NT2/D1 (cell line): ENCODE data around the gene AVPR1B.

Source experiments
- DNase-seq: peaks from one replicate; pipeline ENCODE4 v3.0.0-alpha.2; 2011; ENCODE audit warnings: low read depth, low spot score
- H3K27me3 ChIP-seq: 2 replicates; pipeline ENCODE4 v1.6.0; 2011; ENCODE audit warnings: mild to moderate bottlenecking; ENCODE audit not compliant: insufficient read length, insufficient read depth
- H3K36me3 ChIP-seq: 2 replicates; pipeline ENCODE4 v1.6.1; 2011; ENCODE audit warnings: mild to moderate bottlenecking, low read length, mixed read lengths; ENCODE audit not compliant: insufficient read depth, insufficient read length
- H3K4me1 ChIP-seq: 2 replicates; pipeline ENCODE4 v1.5.1; 2011; ENCODE audit not compliant: insufficient read depth, insufficient read length
- H3K4me3 ChIP-seq: 2 replicates; pipeline ENCODE4 v1.5.1; 2011; ENCODE audit warnings: low read depth; ENCODE audit not compliant: insufficient read length
- H3K9ac ChIP-seq: 2 replicates; pipeline ENCODE4 v1.6.0; 2011; ENCODE audit warnings: low read depth; ENCODE audit not compliant: insufficient read length
- H3K9me3 ChIP-seq: 2 replicates; pipeline ENCODE4 v1.5.1; 2011; ENCODE audit warnings: mild to moderate bottlenecking, low read length; ENCODE audit not compliant: insufficient read depth
- SUZ12 ChIP-seq: IDR thresholded peaks from 2 replicates; pipeline ENCODE4 v1.6.1; 2011; ENCODE audit not compliant: insufficient read length, insufficient read depth; ENCODE audit errors: extremely low read depth
- YY1 ChIP-seq: IDR thresholded peaks from 2 replicates; pipeline ENCODE4 v1.6.1; 2011; ENCODE audit not compliant: insufficient read length, insufficient read depth
- ZNF274 ChIP-seq: IDR thresholded peaks from 2 replicates; pipeline ENCODE4 v1.6.1; 2011; ENCODE audit warnings: mild to moderate bottlenecking, low read depth, low read length

The AVPR1B gene

GRCh38 chr1:206060844-206061243 lies 56.3 kb downstream of the AVPR1B start:
- no peak overlapping the region for H3K9ac ChIP-seq

More at GRCh38 chr1:206060844-206061243, 56.3 kb downstream of the AVPR1B start:
- no peaks in the 10 kb centered on the region for H3K27me3 ChIP-seq
- H3K4me3 ChIP-seq, result no peak overlapping the region
- DNase-seq, result no peak
- peaks cover 10% of the 10 kb centered on the region for H3K4me1 ChIP-seq
- TF ChIP-seq YY1, result no peak
- TF ChIP-seq SUZ12, result no peak
- no peak for TF ChIP-seq ZNF274
- peaks cover 18% of the 10 kb centered on the region; the same call in 1 of the 2 replicates for H3K9me3 ChIP-seq
- H3K36me3 ChIP-seq, result no peaks in the 10 kb centered on the region
